Measurements from ENCODE around the gene PEMT. TPM values are rescaled to one million over a fixed set of nuclear protein-coding genes. Genes with fewer than 3 reads are reported as not detected.

The PEMT gene
- total and polyA plus RNA-seq, 4 donors, result 18.7 to 59.1 (median 34.4) TPM

GRCh38 chr17:17493249-17493985 is 98.1 kb downstream of the PEMT start:
- Histone ChIP-seq H3K36me3 (ENCODE audit: control insufficient read depth in 4 of 4, insufficient read depth in 4 of 4, low read length in 4 of 4) (peaks cover 5 to 27% (median 10%) of the 10 kb centered on the region in 4 donors), H3K4me3 (no peak overlapping the region), H3K9ac (ENCODE audit: insufficient read depth in 1 of 2, low read length in 2 of 2) (no peak overlapping the region), H3K9me3 (ENCODE audit: control insufficient read depth in 4 of 4, insufficient read depth in 3 of 4, low read length in 3 of 4) (no peaks in the 10 kb centered on the region), H3K27me3 (ENCODE audit: control insufficient read depth in 3 of 3, insufficient read depth in 3 of 3, low read length in 2 of 3) (peaks cover 0 to 6% (median 0%) of the 10 kb centered on the region in 3 donors), H3K27ac (ENCODE audit: low read depth in 1 of 2, low read length in 1 of 2) (peak overlapping the region in 1 of 2 donors; percentile 57), H3K4me1 (ENCODE audit: control insufficient read depth in 5 of 5, insufficient read depth in 5 of 5, low read length in 5 of 5) (peaks cover 0 to 9% (median 0%) of the 10 kb centered on the region in 5 donors)
- DNase-seq (no peak), ATAC-seq (ENCODE audit: insufficient read depth, low FRiP score) (no peak)
- WGBS, 2 donors, result 78 to 81% methylated on average over 15 of the region's 15 CpGs
- TF ChIP-seq CTCF (IDR thresholded peaks at IDR 0.05; ENCODE audit: control extremely low read depth, extremely low read depth), result no peak

GRCh38 chr17:17492571-17492970 is 98.9 kb downstream of the PEMT start:
- DNase-seq, result no peak
- H3K4me1 ChIP-seq (ENCODE audit: control insufficient read depth in 5 of 5, insufficient read depth in 5 of 5, low read length in 5 of 5), result peaks cover 0 to 9% (median 0%) of the 10 kb centered on the region in 5 donors
- no peak for TF ChIP-seq CTCF (IDR thresholded peaks at IDR 0.05; ENCODE audit: control extremely low read depth, extremely low read depth)
- H3K4me3 ChIP-seq, result no peak overlapping the region
- peaks cover 0 to 6% (median 0%) of the 10 kb centered on the region in 3 donors for H3K27me3 ChIP-seq (ENCODE audit: control insufficient read depth in 3 of 3, insufficient read depth in 3 of 3, low read length in 2 of 3)
- peaks cover 11 to 27% (median 13%) of the 10 kb centered on the region in 4 donors for H3K36me3 ChIP-seq (ENCODE audit: control insufficient read depth in 4 of 4, insufficient read depth in 4 of 4, low read length in 4 of 4)
- no peak overlapping the region for H3K27ac ChIP-seq (ENCODE audit: low read depth in 1 of 2, low read length in 1 of 2)
- H3K9ac ChIP-seq (ENCODE audit: insufficient read depth in 1 of 2, low read length in 2 of 2), result no peak overlapping the region
- 92 to 95% methylated on average over 9 of the region's 9 CpGs for WGBS, 2 donors
- no peaks in the 10 kb centered on the region for H3K9me3 ChIP-seq (ENCODE audit: control insufficient read depth in 4 of 4, insufficient read depth in 3 of 4, low read length in 3 of 4)
- ATAC-seq (ENCODE audit: insufficient read depth, low FRiP score), result no peak

GRCh38 chr17:17492085-17492484 is 99.4 kb downstream of the PEMT start:
- Histone ChIP-seq H3K9ac (ENCODE audit: insufficient read depth in 1 of 2, low read length in 2 of 2) (no peak overlapping the region), H3K27ac (ENCODE audit: low read depth in 1 of 2, low read length in 1 of 2) (no peak overlapping the region), H3K4me1 (ENCODE audit: control insufficient read depth in 5 of 5, insufficient read depth in 5 of 5, low read length in 5 of 5) (peaks cover 0 to 9% (median 0%) of the 10 kb centered on the region in 5 donors), H3K9me3 (ENCODE audit: control insufficient read depth in 4 of 4, insufficient read depth in 3 of 4, low read length in 3 of 4) (no peaks in the 10 kb centered on the region), H3K4me3 (no peak overlapping the region), H3K27me3 (ENCODE audit: control insufficient read depth in 3 of 3, insufficient read depth in 3 of 3, low read length in 2 of 3) (peaks cover 0 to 6% (median 0%) of the 10 kb centered on the region in 3 donors), H3K36me3 (ENCODE audit: control insufficient read depth in 4 of 4, insufficient read depth in 4 of 4, low read length in 4 of 4) (peaks cover 13 to 27% (median 14%) of the 10 kb centered on the region in 4 donors)
- no peak for DNase-seq
- ATAC-seq (ENCODE audit: insufficient read depth, low FRiP score), result no peak
- WGBS, 2 donors, result 89 to 92% methylated on average over 11 of the region's 11 CpGs
- no peak for TF ChIP-seq CTCF (IDR thresholded peaks at IDR 0.05; ENCODE audit: control extremely low read depth, extremely low read depth)

Data from lung (tissue), 12 donors.